Muscle of leg (tissue), 11 donors: ENCODE data around the gene USP46. TPM values are rescaled to one million over a fixed set of nuclear protein-coding genes. Genes with fewer than 3 reads are reported as not detected.
A peak's percentile ranks its signal among the peaks of the same experiment; 100 is the strongest.

Experiments used
- DNase-seq: peaks from one replicate; pipeline ENCODE4 v3.0.0; 2013
- H3K27ac ChIP-seq: one replicate; pipeline ENCODE4 v1.5.1; 2013; ENCODE audit warnings: mild to moderate bottlenecking, low read length, control low read depth
- H3K27me3 ChIP-seq: one replicate; pipeline ENCODE4 v1.6.1; 2013; ENCODE audit warnings: low read length; ENCODE audit not compliant: control insufficient read depth, insufficient read depth
- H3K36me3 ChIP-seq: one replicate; pipeline ENCODE4 v1.6.1; 2013; ENCODE audit warnings: low read length; ENCODE audit not compliant: control insufficient read depth, insufficient read depth
- H3K4me1 ChIP-seq: one replicate; pipeline ENCODE4 v1.6.1; 2013; ENCODE audit warnings: low read length; ENCODE audit not compliant: control insufficient read depth, insufficient read depth
- H3K4me3 ChIP-seq: one replicate; pipeline ENCODE4 v1.5.1; 2013; ENCODE audit warnings: low read length, control low read depth
- H3K9me3 ChIP-seq: replicated peaks from 2 replicates; pipeline ENCODE4 v1.6.1; 2013; ENCODE audit warnings: low read depth, low read length; ENCODE audit not compliant: control insufficient read depth
- WGBS: methylation state at CpG from one replicate; pipeline ENCODE4 v1.1.5; 2013; ENCODE audit warnings: missing lambda C conversion rate; ENCODE audit not compliant: insufficient coverage; 5-methylcytosine and 5-hydroxymethylcytosine counted together
- polyA plus RNA-seq, 8 donors: library from polyadenylated mRNA; unstranded; fragments of 120-200 nt; gene quantifications; one replicate each; pipeline versions ENCODE4 v1.2.1 to v1.2.3, GENCODE V29; 2013; ENCODE audit warnings: inconsistent platforms in 1 of 8, low replicate concordance in 1 of 8; ENCODE audit not compliant: insufficient read length in 8 of 8, insufficient read depth in 1 of 8
- total RNA-seq: library from RNA; stranded (reverse); fragments of 120-200 nt; gene quantifications from one replicate; pipeline ENCODE4 v1.2.4, GENCODE V29; 2013

USP46 gene
- total and polyA plus RNA-seq, 9 donors = 19.5 to 27.3 (median 25.3) TPM

- no peak for DNase-seq
- H3K4me3 ChIP-seq = no peak overlapping the region
- no peaks in the 10 kb centered on the region for H3K27me3 ChIP-seq
- H3K36me3 ChIP-seq = peaks cover 42% of the 10 kb centered on the region
- no peaks in the 10 kb centered on the region for H3K4me1 ChIP-seq
- WGBS = no CpG with 5 or more reads among the region's 2 CpGs
- no peaks in the 10 kb centered on the region for H3K9me3 ChIP-seq
- H3K27ac ChIP-seq = no peak overlapping the region
Observed at GRCh38 chr4:52606726-52607125, 52.4 kb downstream of the USP46 start.

- WGBS = no CpG with 5 or more reads among the region's 2 CpGs
- no peaks in the 10 kb centered on the region for H3K4me1 ChIP-seq
- H3K27ac ChIP-seq = no peak overlapping the region
- no peak for DNase-seq
- peaks cover 40% of the 10 kb centered on the region for H3K36me3 ChIP-seq
- no peaks in the 10 kb centered on the region for H3K27me3 ChIP-seq
- H3K9me3 ChIP-seq = no peaks in the 10 kb centered on the region
- H3K4me3 ChIP-seq = no peak overlapping the region
Observed at GRCh38 chr4:52606040-52606439, 53.1 kb downstream of the USP46 start.

GRCh38 chr4:52604215-52604614, 54.9 kb downstream of the USP46 start:
- Histone ChIP-seq H3K36me3 (peaks cover 39% of the 10 kb centered on the region), H3K27me3 (no peaks in the 10 kb centered on the region), H3K4me1 (no peaks in the 10 kb centered on the region), H3K4me3 (no peak overlapping the region), H3K27ac (no peak overlapping the region), H3K9me3 (no peaks in the 10 kb centered on the region)
- DNase-seq = no peak
- 50% methylated on average over 1 of the region's 3 CpGs for WGBS

- H3K27me3 ChIP-seq = no peaks in the 10 kb centered on the region
- WGBS = 95% methylated on average over 2 of the region's 3 CpGs
- no peak overlapping the region for H3K27ac ChIP-seq
- no peaks in the 10 kb centered on the region for H3K4me1 ChIP-seq
- H3K9me3 ChIP-seq = no peaks in the 10 kb centered on the region
- H3K4me3 ChIP-seq = no peak overlapping the region
- DNase-seq = no peak
- peaks cover 36% of the 10 kb centered on the region for H3K36me3 ChIP-seq
Observed at GRCh38 chr4:52600275-52600674, 58.8 kb downstream of the USP46 start.

GRCh38 chr4:52595001-52595400, 64.1 kb downstream of the USP46 start:
- Histone ChIP-seq H3K9me3 (no peaks in the 10 kb centered on the region), H3K27ac (no peak overlapping the region), H3K4me3 (no peak overlapping the region), H3K27me3 (no peaks in the 10 kb centered on the region), H3K36me3 (peaks cover 21% of the 10 kb centered on the region), H3K4me1 (no peaks in the 10 kb centered on the region)
- no CpG with 5 or more reads among the region's 2 CpGs for WGBS
- DNase-seq = peak; percentile 25

- Histone ChIP-seq H3K27me3 (no peaks in the 10 kb centered on the region), H3K27ac (no peak overlapping the region), H3K36me3 (peaks cover 12% of the 10 kb centered on the region), H3K9me3 (no peaks in the 10 kb centered on the region), H3K4me1 (no peaks in the 10 kb centered on the region), H3K4me3 (no peak overlapping the region)
- DNase-seq = no peak
- no CpG with 5 or more reads among the region's 3 CpGs for WGBS
Observed at GRCh38 chr4:52592287-52592686, 66.8 kb downstream of the USP46 start.

GRCh38 chr4:52588771-52589591, 70.1 kb downstream of the USP46 start:
- peak; percentile 15 for DNase-seq

GRCh38 chr4:52588097-52588496, 71.0 kb downstream of the USP46 start:
- Histone ChIP-seq H3K4me1 (no peaks in the 10 kb centered on the region), H3K9me3 (no peaks in the 10 kb centered on the region), H3K4me3 (no peak overlapping the region), H3K27ac (no peak overlapping the region), H3K27me3 (no peaks in the 10 kb centered on the region), H3K36me3 (no peaks in the 10 kb centered on the region)
- peak; percentile 16 for DNase-seq
- 0% methylated on average over 1 of the region's 2 CpGs for WGBS

More at GRCh38 chr4:52588771-52589591, 70.1 kb downstream of the USP46 start:
- Histone ChIP-seq H3K36me3 (no peaks in the 10 kb centered on the region), H3K27me3 (no peaks in the 10 kb centered on the region), H3K4me3 (no peak overlapping the region), H3K4me1 (no peaks in the 10 kb centered on the region), H3K9me3 (no peaks in the 10 kb centered on the region), H3K27ac (no peak overlapping the region)
- 65% methylated on average over 10 of the region's 13 CpGs for WGBS

GRCh38 chr4:52586069-52586468, 73.0 kb downstream of the USP46 start:
- H3K4me3 ChIP-seq = no peak overlapping the region
- H3K27me3 ChIP-seq = no peaks in the 10 kb centered on the region
- no CpG with 5 or more reads among the region's 3 CpGs for WGBS
- no peaks in the 10 kb centered on the region for H3K36me3 ChIP-seq
- H3K4me1 ChIP-seq = no peaks in the 10 kb centered on the region
- H3K27ac ChIP-seq = no peak overlapping the region
- no peak for DNase-seq
- H3K9me3 ChIP-seq = no peaks in the 10 kb centered on the region

GRCh38 chr4:52585379-52585778, 73.7 kb downstream of the USP46 start:
- Histone ChIP-seq H3K4me1 (no peaks in the 10 kb centered on the region), H3K9me3 (no peaks in the 10 kb centered on the region), H3K4me3 (no peak overlapping the region), H3K36me3 (no peaks in the 10 kb centered on the region), H3K27me3 (no peaks in the 10 kb centered on the region), H3K27ac (no peak overlapping the region)
- no peak for DNase-seq
- no CpG with 5 or more reads among the region's 2 CpGs for WGBS
